ENCODE results near the gene MAP2K5. TPM values are rescaled to one million over a fixed set of nuclear protein-coding genes. Genes with fewer than 3 reads are reported as not detected.

MAP2K5 gene
- total RNA-seq, 3 donors from 2014 or later = 26.4 to 36.4 (median 30.3) TPM

- no peaks in the 10 kb centered on the region for H3K4me1 ChIP-seq (ENCODE audit: low read depth)
- DNase-seq = no peak
- no peak for ATAC-seq
- H3K9me3 ChIP-seq = no peaks in the 10 kb centered on the region
- TF ChIP-seq CTCF (IDR thresholded peaks at IDR 0.05) = no peak
- H3K4me3 ChIP-seq = no peak overlapping the region
- intact Hi-C loops (cut with DNase I, micrococcal nuclease) = no loop called here
- no peaks in the 10 kb centered on the region for H3K36me3 ChIP-seq (ENCODE audit: low read depth)
These were observed 49.7 kb downstream of the MAP2K5 start for GRCh38 chr15:67592245-67592644.

GRCh38 chr15:67593562-67593961, 51.1 kb downstream of the MAP2K5 start:
- H3K4me3 ChIP-seq = no peak overlapping the region
- DNase-seq (no peak), ATAC-seq (no peak)
- H3K36me3 ChIP-seq (ENCODE audit: low read depth) = no peaks in the 10 kb centered on the region
- H3K9me3 ChIP-seq = no peaks in the 10 kb centered on the region
- TF ChIP-seq CTCF (IDR thresholded peaks at IDR 0.05) = no peak
- intact Hi-C loops (cut with DNase I, micrococcal nuclease) = no loop called here
- H3K4me1 ChIP-seq (ENCODE audit: low read depth) = no peaks in the 10 kb centered on the region

- intact Hi-C loops (cut with DNase I, micrococcal nuclease) = no loop called here
- ATAC-seq (no peak), DNase-seq (no peak)
- H3K36me3 ChIP-seq (ENCODE audit: low read depth) = no peaks in the 10 kb centered on the region
- no peak for TF ChIP-seq CTCF (IDR thresholded peaks at IDR 0.05)
- no peak overlapping the region for H3K4me3 ChIP-seq
- H3K9me3 ChIP-seq = no peaks in the 10 kb centered on the region
- no peaks in the 10 kb centered on the region for H3K4me1 ChIP-seq (ENCODE audit: low read depth)
These were observed 52.3 kb downstream of the MAP2K5 start for GRCh38 chr15:67594770-67595169.

- DNase-seq (no peak), ATAC-seq (no peak)
- intact Hi-C loops (cut with DNase I, micrococcal nuclease) = no loop called here
- Histone ChIP-seq H3K36me3 (ENCODE audit: low read depth) (no peaks in the 10 kb centered on the region), H3K4me1 (ENCODE audit: low read depth) (no peaks in the 10 kb centered on the region), H3K4me3 (no peak overlapping the region), H3K9me3 (no peaks in the 10 kb centered on the region)
- no peak for TF ChIP-seq CTCF (IDR thresholded peaks at IDR 0.05)
These were observed 53.1 kb downstream of the MAP2K5 start for GRCh38 chr15:67595572-67595971.

- no peak for DNase-seq
- Histone ChIP-seq H3K9me3 (no peaks in the 10 kb centered on the region), H3K36me3 (ENCODE audit: low read depth) (no peaks in the 10 kb centered on the region), H3K4me1 (ENCODE audit: low read depth) (no peaks in the 10 kb centered on the region), H3K4me3 (no peak overlapping the region)
- intact Hi-C loops (cut with DNase I, micrococcal nuclease) = no loop called here
- no peak for TF ChIP-seq CTCF (IDR thresholded peaks at IDR 0.05)
- no peak for ATAC-seq
These were observed 58.6 kb downstream of the MAP2K5 start for GRCh38 chr15:67601073-67601472.

- H3K36me3 ChIP-seq (ENCODE audit: low read depth) = no peaks in the 10 kb centered on the region
- no peak for DNase-seq
- H3K4me1 ChIP-seq (ENCODE audit: low read depth) = no peaks in the 10 kb centered on the region
- intact Hi-C loops (cut with DNase I, micrococcal nuclease) = no loop called here
- no peak for TF ChIP-seq CTCF (IDR thresholded peaks at IDR 0.05)
- H3K4me3 ChIP-seq = no peak overlapping the region
- H3K9me3 ChIP-seq = no peaks in the 10 kb centered on the region
- no peak for ATAC-seq
These were observed 60.6 kb downstream of the MAP2K5 start for GRCh38 chr15:67603063-67603462.
